SHP77 (cell line): Measurements from ENCODE around the gene CASP10.
A peak's percentile ranks its signal among the peaks of the same experiment; 100 is the strongest.

Experiments
- DNase-seq, 2 experiments: peaks; one replicate each; lab custom pipeline; 2025; lab: John Stamatoyannopoulos, UW

CASP10 gene

DNA sequence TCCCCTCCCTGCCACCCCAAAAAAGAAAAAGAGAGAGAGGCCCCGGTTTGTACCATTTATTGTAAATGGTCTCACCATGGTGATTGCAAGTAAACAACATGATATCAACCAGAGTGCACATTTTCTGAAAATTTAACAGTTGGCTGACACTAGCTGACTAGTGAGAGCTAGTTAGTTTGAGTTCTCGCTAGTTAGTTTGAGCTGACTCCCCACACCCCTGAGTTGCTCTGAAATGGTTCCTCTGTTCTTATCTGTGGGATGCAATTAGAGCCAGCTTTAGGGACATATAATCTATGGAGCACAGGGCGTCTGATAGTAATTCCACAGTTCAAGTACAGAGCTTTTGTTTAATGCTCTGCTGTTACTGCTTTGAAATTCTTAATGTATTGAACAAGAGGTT, 13.1 kb downstream of the CASP10 start:
- DNase-seq = no peak

GRCh38 chr2:201196803-201197202, 13.9 kb downstream of the CASP10 start:
- no peak for DNase-seq

- DNase-seq = no peak
These were observed 14.8 kb downstream of the CASP10 start for GRCh38 chr2:201197781-201198180.

DNA sequence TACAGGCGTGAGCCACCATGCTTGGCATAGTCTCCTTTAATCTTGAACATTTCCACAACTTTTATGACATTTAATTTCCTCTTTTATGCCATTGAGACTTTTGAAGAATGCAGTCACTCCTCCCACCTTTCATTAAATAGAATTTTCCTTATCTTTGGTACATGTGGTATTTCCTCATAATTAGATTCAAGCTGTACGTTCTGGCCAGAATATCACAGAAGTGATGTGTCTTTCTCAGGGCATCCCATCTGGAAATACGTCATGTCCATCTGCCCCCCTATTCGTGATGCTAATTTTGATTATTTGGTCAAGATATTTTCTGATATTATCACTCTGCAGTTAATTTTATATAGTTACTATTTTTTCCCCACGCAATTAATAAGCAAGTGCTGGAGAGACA, 16.9 kb downstream of the CASP10 start:
- DNase-seq = no peak

GRCh38 chr2:201200345-201200744, 17.4 kb downstream of the CASP10 start:
- no peak for DNase-seq

GRCh38 chr2:201201371-201201770, 18.4 kb downstream of the CASP10 start:
- DNase-seq = no peak

DNA sequence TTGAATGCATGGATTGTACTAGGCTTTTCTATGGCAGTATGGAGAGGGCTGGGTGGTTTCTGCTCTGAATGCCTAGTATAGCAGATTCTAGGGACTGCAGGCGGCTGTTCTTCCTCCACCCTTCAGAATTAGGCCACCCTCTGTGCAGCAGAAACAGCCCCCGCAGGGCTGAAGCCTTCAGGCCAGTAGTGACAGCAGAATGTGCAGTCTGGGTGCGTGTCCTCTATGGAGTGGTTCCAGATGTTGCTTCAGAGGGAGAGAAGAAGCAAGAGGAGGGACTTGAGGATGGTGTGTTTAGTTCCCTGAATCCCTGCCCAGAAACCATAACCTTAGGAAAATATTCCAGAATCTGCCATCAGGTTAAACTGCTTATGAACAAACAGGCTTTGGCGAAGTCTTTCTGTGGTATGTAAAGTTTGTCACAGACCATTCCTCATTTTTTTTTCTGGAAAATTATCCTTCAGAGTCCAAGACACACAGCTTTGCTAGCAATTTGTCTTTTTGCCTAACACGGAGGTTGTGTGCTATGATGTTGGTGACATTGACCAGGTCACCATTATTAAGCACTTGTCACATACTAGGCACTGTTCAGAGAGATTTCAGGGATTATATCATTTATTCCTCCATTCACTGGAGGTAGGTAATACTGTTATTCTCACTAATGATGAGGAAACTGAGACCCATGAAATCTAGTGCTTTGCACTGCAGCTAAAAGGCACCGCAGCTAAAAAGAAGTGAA, 21.1 kb downstream of the CASP10 start:
- no peak for DNase-seq

GRCh38 chr2:201204655-201205514, 21.9 kb downstream of the CASP10 start:
- no peak for DNase-seq

- DNase-seq = no peak
These were observed 22.5 kb downstream of the CASP10 start for GRCh38 chr2:201205515-201205849.

DNA sequence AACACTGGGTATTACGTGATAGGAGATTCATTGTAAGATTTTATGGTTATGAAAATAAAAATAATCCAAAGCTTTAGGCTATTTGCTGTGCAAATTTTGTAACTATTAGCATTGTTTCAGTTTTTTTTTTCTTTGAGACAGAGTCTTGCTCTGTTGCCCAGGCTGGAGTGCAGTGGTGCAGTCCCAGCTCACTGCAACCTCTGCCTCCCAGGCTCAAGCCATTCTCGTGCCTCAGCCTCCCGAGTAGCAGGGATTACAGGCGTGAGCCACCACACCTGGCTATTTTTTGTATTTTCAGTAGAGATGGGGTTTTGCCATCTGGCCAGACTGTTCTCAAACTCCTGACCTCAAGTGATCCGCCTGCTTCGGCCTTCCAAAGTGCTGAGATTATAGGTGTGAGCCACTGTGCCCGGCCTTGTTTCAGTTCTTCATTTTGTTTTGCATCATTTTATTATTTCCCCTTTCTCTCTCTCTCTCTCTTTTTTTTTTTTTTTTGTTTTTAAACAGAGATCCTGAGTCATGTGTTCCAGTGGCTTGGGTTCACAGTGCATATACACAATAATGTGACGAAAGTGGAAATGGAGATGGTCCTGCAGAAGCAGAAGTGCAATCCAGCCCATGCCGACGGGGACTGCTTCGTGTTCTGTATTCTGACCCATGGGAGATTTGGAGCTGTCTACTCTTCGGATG, 25.8 kb downstream of the CASP10 start:
- DNase-seq = no peak

DNA sequence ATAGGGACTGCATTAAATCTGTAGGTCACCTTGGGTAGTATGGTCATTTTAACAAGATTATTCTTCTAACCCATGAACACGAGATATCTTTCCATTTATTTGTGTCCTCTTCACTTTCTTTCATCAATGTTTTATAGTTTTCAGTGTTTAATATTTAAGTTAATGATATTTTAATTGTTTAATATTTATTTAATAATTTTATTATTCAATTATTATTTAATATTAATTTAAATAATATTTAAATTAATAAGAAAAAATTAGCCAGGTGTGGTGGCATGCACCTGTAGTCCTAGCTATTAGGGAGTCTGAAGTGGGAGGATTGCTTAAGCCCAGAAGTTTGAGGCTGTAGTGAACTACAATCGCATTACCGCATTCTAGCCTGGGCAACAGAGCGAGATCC, 33.0 kb downstream of the CASP10 start:
- no peak for DNase-seq

DNA sequence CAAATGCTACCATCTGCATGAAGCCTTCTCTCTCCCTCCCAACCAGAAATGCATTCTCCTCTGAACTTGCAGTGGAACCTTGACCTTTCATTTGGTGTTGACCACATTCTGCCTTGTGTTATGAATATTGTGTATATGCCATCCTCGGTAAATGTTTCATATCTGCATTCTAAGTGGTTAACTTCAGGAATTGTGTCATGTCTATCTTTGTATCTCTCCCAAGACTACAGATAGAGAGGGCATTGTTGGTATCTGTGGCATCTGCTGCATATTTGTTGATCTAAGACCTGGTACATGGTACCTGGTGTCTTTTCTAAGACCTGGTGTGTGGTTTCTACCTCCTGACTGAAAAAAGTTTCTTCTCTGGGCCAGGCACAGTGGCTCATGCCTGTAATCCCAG, 34.0 kb downstream of the CASP10 start:
- DNase-seq = no peak

DNA sequence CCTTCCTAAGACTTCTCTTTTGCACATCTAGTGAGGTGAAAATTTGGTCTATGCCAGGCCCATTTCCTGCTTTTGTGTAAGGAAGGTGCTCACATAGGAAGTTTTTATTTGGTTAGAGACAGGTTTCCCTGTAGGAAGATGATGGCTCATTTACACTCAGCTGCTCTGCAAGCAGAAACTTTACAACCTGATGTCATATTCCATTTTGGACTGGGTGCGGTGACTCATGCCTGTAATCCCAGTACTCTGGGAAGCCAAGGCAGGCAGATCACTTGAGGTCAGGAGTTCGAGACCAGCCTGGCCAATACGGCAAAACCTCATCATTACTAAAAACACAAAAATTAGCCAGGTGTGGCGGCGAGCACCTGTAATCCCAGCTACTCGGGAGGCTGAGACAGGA, 35.8 kb downstream of the CASP10 start:
- no peak for DNase-seq

DNA sequence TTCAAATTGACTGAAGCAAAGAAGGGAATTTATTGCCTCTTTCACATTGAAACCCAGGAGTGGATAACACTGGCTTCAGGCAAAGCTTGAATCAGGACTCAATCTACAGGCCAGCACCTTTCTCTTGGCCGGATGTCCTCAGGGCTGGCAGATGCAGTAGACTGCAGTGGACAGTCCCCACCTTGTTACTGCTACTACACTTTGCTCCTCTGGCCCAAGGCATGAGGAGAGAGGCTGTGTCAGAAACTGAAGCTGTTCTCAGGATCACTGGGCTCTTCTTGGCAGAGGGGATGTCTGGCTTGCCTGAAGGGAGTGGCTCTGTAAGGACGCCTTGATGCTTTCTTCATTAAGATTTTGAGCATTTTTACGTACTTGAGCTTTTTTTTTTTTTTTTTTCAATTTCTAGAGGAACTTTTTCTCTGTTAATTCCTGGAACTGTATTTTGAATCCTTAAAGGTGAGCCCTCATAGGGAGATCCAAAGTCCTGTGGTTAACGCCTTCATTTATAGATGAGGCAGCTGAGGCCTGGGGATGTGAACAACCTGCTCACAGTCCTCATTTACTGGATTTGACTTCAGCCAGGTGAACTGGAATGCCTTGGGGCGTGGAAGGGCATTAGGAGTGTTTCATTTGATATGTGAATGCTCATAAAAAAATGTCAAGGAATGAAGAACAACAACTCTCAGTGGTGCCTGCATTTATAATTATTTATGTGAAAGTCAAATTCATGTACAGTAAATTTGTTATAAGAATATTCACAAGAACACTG, 36.6 kb downstream of the CASP10 start:
- no peak for DNase-seq

DNA sequence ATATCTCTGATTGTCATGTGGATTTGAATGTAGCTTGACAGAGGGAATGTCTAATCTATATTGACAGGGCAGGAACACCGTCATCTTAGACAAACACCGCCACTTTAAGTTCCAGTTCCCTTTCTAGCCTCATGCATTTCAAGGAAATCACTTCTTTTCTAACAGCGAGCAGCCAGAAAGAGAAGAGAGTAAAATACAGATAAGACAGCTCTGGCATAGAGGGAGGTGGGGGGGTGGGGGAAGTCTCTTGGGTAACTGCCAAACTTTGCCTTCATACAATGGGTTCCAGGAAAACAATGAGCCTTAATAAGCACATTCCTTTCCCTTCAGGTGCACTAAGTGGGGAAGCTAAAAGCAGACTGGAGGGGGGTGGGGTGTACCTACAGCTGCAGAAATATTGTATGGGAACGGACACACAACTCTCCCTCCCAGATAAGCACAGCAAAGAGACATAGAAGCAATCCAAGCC, 37.2 kb downstream of the CASP10 start:
- no peak for DNase-seq

- DNase-seq = no peak
These were observed 40.4 kb downstream of the CASP10 start for GRCh38 chr2:201223089-201224073.

- DNase-seq = no peak
These were observed 45.5 kb downstream of the CASP10 start for GRCh38 chr2:201228271-201228911.

GRCh38 chr2:201228912-201229290, 46.0 kb downstream of the CASP10 start:
- DNase-seq = no peak

GRCh38 chr2:201231781-201232466, 49.0 kb downstream of the CASP10 start:
- peak; percentile 90 to 95 for DNase-seq

DNA sequence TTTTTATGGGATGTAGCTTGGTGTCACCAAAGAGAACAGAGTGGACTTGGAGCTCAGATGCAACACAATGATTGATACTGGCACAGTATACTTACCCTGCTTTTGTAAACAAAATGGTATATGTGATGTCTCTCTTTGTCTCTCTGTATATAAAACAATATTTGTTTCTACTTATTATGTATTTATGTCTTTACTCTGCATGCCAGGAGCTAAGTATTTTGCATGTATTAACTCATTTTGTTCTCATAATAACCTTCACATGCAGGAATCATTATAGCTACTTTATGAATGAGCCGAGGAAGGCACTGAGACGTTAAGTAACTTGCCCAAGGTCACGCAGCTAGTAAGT, 49.5 kb downstream of the CASP10 start:
- DNase-seq = no peak
